T-helper 22 cell (primary cell): ENCODE data around the gene ATF3.

Source experiments
- DNase-seq: peaks from one replicate; pipeline ENCODE4 v3.0.0-alpha.2; 2020; ENCODE audit warnings: low read depth

The ATF3 gene

GRCh38 chr1:212586206-212587015 lies 22.1 kb upstream of the ATF3 start:
- DNase-seq = no peak

GRCh38 chr1:212587016-212587887 lies 21.3 kb upstream of the ATF3 start:
- no peak for DNase-seq

- DNase-seq = no peak
Measured at GRCh38 chr1:212587888-212588510, 20.6 kb upstream of the ATF3 start.

- DNase-seq = no peak
Measured at GRCh38 chr1:212589446-212589845, 19.1 kb upstream of the ATF3 start.

GRCh38 chr1:212591922-212592321 lies 16.6 kb upstream of the ATF3 start:
- DNase-seq = no peak

GRCh38 chr1:212593821-212594251 lies 14.7 kb upstream of the ATF3 start:
- DNase-seq = no peak

GRCh38 chr1:212594640-212595039 lies 13.9 kb upstream of the ATF3 start:
- no peak for DNase-seq

GRCh38 chr1:212595229-212595628 lies 13.3 kb upstream of the ATF3 start:
- no peak for DNase-seq

GRCh38 chr1:212595787-212596714 lies 12.5 kb upstream of the ATF3 start:
- no peak for DNase-seq

- no peak for DNase-seq
Measured at GRCh38 chr1:212596798-212597197, 11.8 kb upstream of the ATF3 start.

GRCh38 chr1:212597487-212597886 lies 11.1 kb upstream of the ATF3 start:
- no peak for DNase-seq

- DNase-seq = no peak
Measured at GRCh38 chr1:212600071-212600915, 8.3 kb upstream of the ATF3 start.

GRCh38 chr1:212600980-212601379 lies 7.6 kb upstream of the ATF3 start:
- DNase-seq = no peak

- no peak for DNase-seq
Measured at GRCh38 chr1:212601524-212601923, 7.0 kb upstream of the ATF3 start.

- no peak for DNase-seq
Measured at GRCh38 chr1:212605441-212606394, 2.8 kb upstream of the ATF3 start.

- peak; percentile 37 for DNase-seq
Measured at GRCh38 chr1:212606395-212607205, 2.0 kb upstream of the ATF3 start.

- DNase-seq = no peak
Measured at GRCh38 chr1:212607206-212607912, 1.2 kb upstream of the ATF3 start.

- DNase-seq = no peak
Measured at GRCh38 chr1:212607913-212608391, 609 bp upstream of the ATF3 start.
